SK-N-SH (cell line): ENCODE results near the gene AHCYL1. TPM values are rescaled to one million over a fixed set of nuclear protein-coding genes. Genes with fewer than 3 reads are reported as not detected.

Source experiments
- CTCF ChIA-PET: fragments of 300-600, 350-600 bp; formaldehyde crosslinking; extraction: SDS; loops from one replicate; lab custom pipeline; 2021; lab: Yijun Ruan, JAX
- POLR2A ChIA-PET: fragments of 350-600 bp; sonication (Branson Sonifier 250); formaldehyde crosslinking; extraction: SDS; loops from one replicate; lab custom pipeline; 2020; ENCODE audit warnings: antibody characterized with exemption, inconsistent platforms; lab: Yijun Ruan, JAX
- DNase-seq: peaks from one replicate; pipeline ENCODE4 v3.0.0; 2012
- H2AFZ ChIP-seq: fragments of 200-600 bp; sonication (generic); 2 replicates; pipeline ENCODE4 v1.8.1; 2016; ENCODE audit warnings: antibody characterized with exemption, mild to moderate bottlenecking, low read depth
- H3F3A ChIP-seq: fragments of 200-600 bp; sonication (generic); replicated peaks from 2 replicates; pipeline ENCODE3; 2016; ENCODE audit warnings: antibody characterized with exemption, mild to moderate bottlenecking; ENCODE audit not compliant: insufficient read depth
- H3K27ac ChIP-seq, 2 experiments: fragments of 200-500 bp in 1 of 2; fragments of 200-600 bp in 1 of 2; sonication (Bioruptor generic) in 1 of 2; sonication (generic), shearing (Covaris generic) in 1 of 2; 2 replicates each; pipeline versions ENCODE4 v1.5.1 to v1.6.1; 2014 to 2016; ENCODE audit warnings: low read depth in 2 of 2, inconsistent platforms in 1 of 2, low read length in 1 of 2, mild to moderate bottlenecking in 1 of 2, mixed read lengths in 1 of 2
- H3K27me3 ChIP-seq: fragments of 200-600 bp; sonication (generic), shearing (Covaris generic); 2 replicates; pipeline ENCODE4 v1.6.1; 2016; ENCODE audit warnings: mixed run types; ENCODE audit not compliant: insufficient read depth
- H3K36me3 ChIP-seq, 2 experiments: fragments of 200-500 bp in 1 of 2; fragments of 200-600 bp in 1 of 2; sonication (Bioruptor generic) in 1 of 2; sonication (generic) in 1 of 2; replicated peaks in 1 of 2; 2 replicates each; pipeline versions ENCODE3 to v1.5.1; 2014 to 2016; ENCODE audit warnings: low read length in 1 of 2, mild to moderate bottlenecking in 1 of 2; ENCODE audit not compliant: insufficient read depth in 2 of 2, control insufficient read depth in 1 of 2
- H3K4me1 ChIP-seq, 2 experiments: fragments of 200-500 bp in 1 of 2; fragments of 200-600 bp in 1 of 2; sonication (Bioruptor generic) in 1 of 2; sonication (generic), shearing (Covaris generic) in 1 of 2; 2 replicates each; pipeline versions ENCODE4 v1.5.1 to v1.6.1; 2014 to 2016; ENCODE audit warnings: low read depth in 1 of 2, low read length in 1 of 2, mixed run types in 1 of 2; ENCODE audit not compliant: insufficient read depth in 2 of 2, control insufficient read depth in 1 of 2
- H3K4me2 ChIP-seq: fragments of 200-600 bp; sonication (generic), shearing (Covaris generic); 2 replicates; pipeline ENCODE4 v1.6.1; 2017; ENCODE audit warnings: mixed run types
- H3K4me3 ChIP-seq, 2 experiments: fragments of 200-500 bp in 1 of 2; fragments of 200-600 bp in 1 of 2; sonication (Bioruptor generic) in 1 of 2; sonication (generic), shearing (Covaris generic) in 1 of 2; 2 replicates each; pipeline versions ENCODE4 v1.5.1 to v1.8.1; 2014 to 2016; ENCODE audit warnings: low read depth in 2 of 2, inconsistent platforms in 1 of 2, low read length in 1 of 2, mild to moderate bottlenecking in 1 of 2, mixed read lengths in 1 of 2, moderate library complexity in 1 of 2
- H3K79me2 ChIP-seq: fragments of 200-600 bp; sonication (generic); 2 replicates; pipeline ENCODE4 v1.8.1; 2017; ENCODE audit warnings: mild to moderate bottlenecking; ENCODE audit not compliant: insufficient read depth
- H3K9ac ChIP-seq: fragments of 200-600 bp; sonication (generic); 2 replicates; pipeline ENCODE4 v1.6.1; 2017; ENCODE audit warnings: mixed run types
- H3K9me2 ChIP-seq: fragments of 200-600 bp; sonication (generic); 2 replicates; pipeline ENCODE4 v1.6.1; 2017; ENCODE audit warnings: mixed run types
- H3K9me3 ChIP-seq: fragments of 200-600 bp; sonication (generic); 2 replicates; pipeline ENCODE4 v1.6.1; 2017; ENCODE audit warnings: mixed run types, mild to moderate bottlenecking, moderate library complexity
- H4K20me1 ChIP-seq: fragments of 200-600 bp; sonication (generic); 2 replicates; pipeline ENCODE4 v1.6.1; 2017; ENCODE audit warnings: mild to moderate bottlenecking, mixed run types; ENCODE audit not compliant: insufficient read depth
- CHD2 ChIP-seq: fragments of 150-350 bp; IDR thresholded peaks from 2 replicates; pipeline ENCODE4 v1.6.1; 2018; ENCODE audit warnings: low read length; ENCODE audit not compliant: partially characterized antibody
- ELF1 ChIP-seq: IDR thresholded peaks from 2 replicates; pipeline ENCODE4 v1.4.0; 2012
- EZH2phosphoT487 ChIP-seq: fragments of 200-600 bp; sonication (generic); IDR thresholded peaks from 2 replicates; pipeline ENCODE4 v1.6.1; 2017; ENCODE audit warnings: low read depth, mixed run types, mild to moderate bottlenecking, antibody characterized with exemption, moderate library complexity, borderline replicate concordance
- FOSL2 ChIP-seq: IDR thresholded peaks from 2 replicates; pipeline ENCODE4 v1.4.0; 2012; ENCODE audit warnings: low read depth, mild to moderate bottlenecking, moderate library complexity, borderline replicate concordance
- FOXM1 ChIP-seq: IDR thresholded peaks from 2 replicates; pipeline ENCODE4 v1.4.0; 2012; ENCODE audit warnings: low read depth, mild to moderate bottlenecking
- GABPA ChIP-seq: IDR thresholded peaks from 2 replicates; pipeline ENCODE4 v1.4.0; 2012; ENCODE audit warnings: low read depth, mild to moderate bottlenecking
- GATA2 ChIP-seq: sonication (generic); formaldehyde crosslinking; IDR thresholded peaks from 2 replicates; pipeline ENCODE4 v1.5.0; 2020; ENCODE audit warnings: mild to moderate bottlenecking, missing genetic modification reagents
- JUND ChIP-seq: IDR thresholded peaks from 2 replicates; pipeline ENCODE4 v1.4.0; 2012
- MXI1 ChIP-seq: IDR thresholded peaks from 2 replicates; pipeline ENCODE4 v1.6.1; 2012; ENCODE audit warnings: mild to moderate bottlenecking, low read depth, low read length, improper control_type of control experiment
- NFIC ChIP-seq: IDR thresholded peaks from 2 replicates; pipeline ENCODE4 v1.4.0; 2012; ENCODE audit warnings: borderline replicate concordance
- POLR2AphosphoS5 ChIP-seq: IDR thresholded peaks from 2 replicates; pipeline ENCODE4 v1.6.1; 2012; ENCODE audit warnings: low read depth, low read length
- RAD21 ChIP-seq: IDR thresholded peaks from 2 replicates; pipeline ENCODE4 v1.6.1; 2012; ENCODE audit warnings: mild to moderate bottlenecking, low read length
- RFX5 ChIP-seq: IDR thresholded peaks from 2 replicates; pipeline ENCODE4 v1.6.1; 2012; ENCODE audit warnings: mild to moderate bottlenecking, improper control_type of control experiment, low read length
- RXRA ChIP-seq: IDR thresholded peaks from 2 replicates; pipeline ENCODE4 v1.4.0; 2012; ENCODE audit warnings: low read depth, mild to moderate bottlenecking, borderline replicate concordance
- SMC3 ChIP-seq: IDR thresholded peaks from 2 replicates; pipeline ENCODE4 v1.6.1; 2012; ENCODE audit warnings: low read depth, low read length, improper control_type of control experiment
- TAF1 ChIP-seq: IDR thresholded peaks from 2 replicates; pipeline ENCODE4 v1.6.1; 2012; ENCODE audit warnings: low read depth, mild to moderate bottlenecking, low read length, moderate library complexity, borderline replicate concordance
- TCF12 ChIP-seq: IDR thresholded peaks from 2 replicates; pipeline ENCODE4 v1.4.0; 2012
- TEAD4 ChIP-seq: IDR thresholded peaks from 2 replicates; pipeline ENCODE4 v1.4.0; 2012; ENCODE audit warnings: mild to moderate bottlenecking, borderline replicate concordance; ENCODE audit not compliant: insufficient read depth
- YY1 ChIP-seq: IDR thresholded peaks from 2 replicates; pipeline ENCODE4 v1.4.0; 2012; ENCODE audit warnings: low read depth, mild to moderate bottlenecking
- WGBS: methylation state at CpG from one replicate; pipeline ENCODE4 v1.1.6; 2017; ENCODE audit warnings: low lambda C conversion rate; 5-methylcytosine and 5-hydroxymethylcytosine counted together
- polyA plus RNA-seq, 3 experiments: library from polyadenylated mRNA; depleted of rRNA; stranded (reverse); fragments of >200 nt; gene quantifications; 2 replicates each; pipeline ENCODE4 v1.2.3, GENCODE V29; 2012
- TF ChIP-seq, protein P1 (sequence below): fragments of 150-350 bp; IDR thresholded peaks from 2 replicates; pipeline ENCODE4 v1.6.1; 2016; ENCODE audit warnings: mild to moderate bottlenecking, low read depth, low read length
- TF ChIP-seq, protein P2 (sequence below): fragments of 200-600 bp; sonication (generic); IDR thresholded peaks from 2 replicates; pipeline ENCODE4 v1.6.1; 2017; ENCODE audit warnings: antibody characterized with exemption, mild to moderate bottlenecking, moderate library complexity
- TF ChIP-seq, protein P3 (sequence below): IDR thresholded peaks from 2 replicates; pipeline ENCODE4; 2012
- TF ChIP-seq, protein P4 (sequence below): fragments of 150-350 bp; IDR thresholded peaks from 2 replicates; pipeline ENCODE4 v1.6.1; 2017; ENCODE audit warnings: antibody characterized with exemption, low read length, low read depth, borderline replicate concordance

The AHCYL1 gene
- polyA plus RNA-seq, 1 of the 3 experiments (the other 2 are of a cell fraction) = 39.7 TPM

DNA sequence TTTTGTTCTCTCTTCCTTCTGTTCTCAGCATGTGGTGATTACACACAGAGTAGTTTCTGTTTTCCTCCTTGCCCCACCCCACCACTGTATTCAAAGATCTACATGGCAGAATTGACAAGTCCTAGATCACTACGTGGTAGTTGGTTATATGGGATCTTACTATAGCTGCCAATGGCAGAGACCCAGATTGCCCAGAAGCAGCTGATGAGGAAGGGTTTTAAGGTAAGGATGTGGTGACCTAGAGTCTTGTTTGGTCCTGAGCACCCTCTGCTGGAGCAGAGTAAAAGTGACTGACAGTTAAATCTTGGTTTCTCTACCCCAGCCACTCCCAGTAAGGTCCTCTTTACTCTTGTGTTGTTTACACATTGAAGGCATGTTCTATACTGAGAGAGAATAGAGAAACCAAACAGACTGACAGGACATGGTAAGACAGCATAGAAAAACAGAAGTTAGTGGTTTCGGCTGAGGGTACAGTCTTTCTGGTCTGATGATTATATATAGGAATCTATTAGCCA lies 27.0 kb downstream of the AHCYL1 start:
- Histone ChIP-seq H3K9me3 (no peaks in the 10 kb centered on the region), H3K4me3 (no peak overlapping the region), H3K9ac (no peak overlapping the region), H3K9me2 (no peaks in the 10 kb centered on the region), H3K27ac (peak overlapping the region in 1 of 2 experiments; percentile 92; a peak in 2 of 4 replicates), H4K20me1 (peaks cover 4% of the 10 kb centered on the region; the same call in 1 of the 2 replicates), H2AFZ (no peak overlapping the region), H3F3A (peaks cover 4% of the 10 kb centered on the region), H3K36me3 (peaks cover 60 to 73% of the 10 kb centered on the region in 2 experiments), H3K79me2 (peaks cover 24% of the 10 kb centered on the region), H3K4me1 (peaks cover 0 to 26% of the 10 kb centered on the region in 2 experiments; a peak in 2 of 4 replicates), H3K27me3 (no peaks in the 10 kb centered on the region), H3K4me2 (no peak overlapping the region)
- no peak for TF ChIP-seq TEAD4
- no peak for TF ChIP-seq POLR2AphosphoS5
- TF ChIP-seq RFX5 = no peak
- TF ChIP-seq, protein P1, sequence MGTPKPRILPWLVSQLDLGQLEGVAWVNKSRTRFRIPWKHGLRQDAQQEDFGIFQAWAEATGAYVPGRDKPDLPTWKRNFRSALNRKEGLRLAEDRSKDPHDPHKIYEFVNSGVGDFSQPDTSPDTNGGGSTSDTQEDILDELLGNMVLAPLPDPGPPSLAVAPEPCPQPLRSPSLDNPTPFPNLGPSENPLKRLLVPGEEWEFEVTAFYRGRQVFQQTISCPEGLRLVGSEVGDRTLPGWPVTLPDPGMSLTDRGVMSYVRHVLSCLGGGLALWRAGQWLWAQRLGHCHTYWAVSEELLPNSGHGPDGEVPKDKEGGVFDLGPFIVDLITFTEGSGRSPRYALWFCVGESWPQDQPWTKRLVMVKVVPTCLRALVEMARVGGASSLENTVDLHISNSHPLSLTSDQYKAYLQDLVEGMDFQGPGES = no peak
- TF ChIP-seq JUND = no peak
- TF ChIP-seq RXRA = no peak
- no peak for TF ChIP-seq CHD2
- TF ChIP-seq, protein P2, sequence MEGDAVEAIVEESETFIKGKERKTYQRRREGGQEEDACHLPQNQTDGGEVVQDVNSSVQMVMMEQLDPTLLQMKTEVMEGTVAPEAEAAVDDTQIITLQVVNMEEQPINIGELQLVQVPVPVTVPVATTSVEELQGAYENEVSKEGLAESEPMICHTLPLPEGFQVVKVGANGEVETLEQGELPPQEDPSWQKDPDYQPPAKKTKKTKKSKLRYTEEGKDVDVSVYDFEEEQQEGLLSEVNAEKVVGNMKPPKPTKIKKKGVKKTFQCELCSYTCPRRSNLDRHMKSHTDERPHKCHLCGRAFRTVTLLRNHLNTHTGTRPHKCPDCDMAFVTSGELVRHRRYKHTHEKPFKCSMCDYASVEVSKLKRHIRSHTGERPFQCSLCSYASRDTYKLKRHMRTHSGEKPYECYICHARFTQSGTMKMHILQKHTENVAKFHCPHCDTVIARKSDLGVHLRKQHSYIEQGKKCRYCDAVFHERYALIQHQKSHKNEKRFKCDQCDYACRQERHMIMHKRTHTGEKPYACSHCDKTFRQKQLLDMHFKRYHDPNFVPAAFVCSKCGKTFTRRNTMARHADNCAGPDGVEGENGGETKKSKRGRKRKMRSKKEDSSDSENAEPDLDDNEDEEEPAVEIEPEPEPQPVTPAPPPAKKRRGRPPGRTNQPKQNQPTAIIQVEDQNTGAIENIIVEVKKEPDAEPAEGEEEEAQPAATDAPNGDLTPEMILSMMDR = peak; percentile 69
- TF ChIP-seq FOXM1 = no peak
- no peak for TF ChIP-seq NFIC
- peak; percentile 73 for TF ChIP-seq RAD21
- no peak for TF ChIP-seq GATA2
- no peak for TF ChIP-seq ELF1
- no peak for TF ChIP-seq TAF1
- TF ChIP-seq TCF12 = no peak
- TF ChIP-seq EZH2phosphoT487 = no peak
- TF ChIP-seq FOSL2 = no peak
- peak; percentile 54 for TF ChIP-seq SMC3
- TF ChIP-seq, protein P3, sequence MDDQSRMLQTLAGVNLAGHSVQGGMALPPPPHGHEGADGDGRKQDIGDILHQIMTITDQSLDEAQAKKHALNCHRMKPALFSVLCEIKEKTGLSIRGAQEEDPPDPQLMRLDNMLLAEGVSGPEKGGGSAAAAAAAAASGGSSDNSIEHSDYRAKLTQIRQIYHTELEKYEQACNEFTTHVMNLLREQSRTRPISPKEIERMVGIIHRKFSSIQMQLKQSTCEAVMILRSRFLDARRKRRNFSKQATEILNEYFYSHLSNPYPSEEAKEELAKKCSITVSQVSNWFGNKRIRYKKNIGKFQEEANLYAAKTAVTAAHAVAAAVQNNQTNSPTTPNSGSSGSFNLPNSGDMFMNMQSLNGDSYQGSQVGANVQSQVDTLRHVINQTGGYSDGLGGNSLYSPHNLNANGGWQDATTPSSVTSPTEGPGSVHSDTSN = 0 out of 2 replicates have a peak, but pooled peaks have one; percentile 14
- no peak for TF ChIP-seq YY1
- no peak for TF ChIP-seq GABPA
- TF ChIP-seq MXI1 = no peak
- TF ChIP-seq, protein P4, sequence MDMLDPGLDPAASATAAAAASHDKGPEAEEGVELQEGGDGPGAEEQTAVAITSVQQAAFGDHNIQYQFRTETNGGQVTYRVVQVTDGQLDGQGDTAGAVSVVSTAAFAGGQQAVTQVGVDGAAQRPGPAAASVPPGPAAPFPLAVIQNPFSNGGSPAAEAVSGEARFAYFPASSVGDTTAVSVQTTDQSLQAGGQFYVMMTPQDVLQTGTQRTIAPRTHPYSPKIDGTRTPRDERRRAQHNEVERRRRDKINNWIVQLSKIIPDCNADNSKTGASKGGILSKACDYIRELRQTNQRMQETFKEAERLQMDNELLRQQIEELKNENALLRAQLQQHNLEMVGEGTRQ = no peak
- peak; percentile 47 for DNase-seq
- WGBS = 83% methylated on average over 2 of the region's 2 CpGs
- POLR2A ChIA-PET = interaction anchor here (0.7 to 1.3 kb wide), 4 partner anchors 23 to 235 kb away, joined by 3 to 4 read pairs (median 4); partner anchors contain the start of genes AHCYL1 and STRIP1
- CTCF ChIA-PET = interaction anchor here (0.6 to 3.6 kb wide), 28 partner anchors 8 to 484 kb away, joined by 3 to 63 read pairs (median 4); partner anchors contain the start of genes AHCYL1 and STRIP1
